HCT116 (cell line): Measurements from ENCODE around the gene CST1. TPM values are rescaled to one million over a fixed set of nuclear protein-coding genes. Genes with fewer than 3 reads are reported as not detected.

Experiments used
- ATAC-seq: fragments of 200-7000 bp; cut with Tn5 transposase; 2 replicates; pipeline ENCODE4 v1.9.1; 2020; ENCODE audit warnings: mild to moderate bottlenecking, moderate library complexity
- BruUV-seq: library from RNA; stranded (reverse); fragments of 400-500 nt; replicated peaks from 2 replicates; lab custom pipeline; 2021; lab: Mats Ljungman, UMichigan
- CTCF ChIA-PET: fragments of 300-600 bp; sonication (Branson Sonifier 250); formaldehyde crosslinking; loops from one replicate; lab custom pipeline; 2021; ENCODE audit warnings: antibody characterized with exemption; lab: Charles Lee
- POLR2A ChIA-PET: fragments of 300-600, 350-600 bp; sonication (Branson Sonifier 250); formaldehyde crosslinking; loops from one replicate; lab custom pipeline; 2021; ENCODE audit warnings: antibody characterized with exemption; lab: Charles Lee
- RAD21 ChIA-PET, 2 experiments: fragments of 300-600 bp; sonication (Branson Sonifier 250); formaldehyde crosslinking; loops; one replicate each; lab custom pipeline; 2023; ENCODE audit warnings: low total read pairs in 2 of 2; ENCODE audit not compliant: uncharacterized antibody in 2 of 2, unreplicated experiment in 2 of 2, low non-redundant PET in 1 of 2; lab: Charles Lee
- DNase-seq: peaks from one replicate; pipeline ENCODE4 v3.0.0-alpha.2; 2010; ENCODE audit warnings: low read depth, low spot score
- H2AFZ ChIP-seq: fragments of 200-600 bp; shearing (Covaris generic), sonication (generic); 2 replicates; pipeline ENCODE4 v1.6.1; 2017; ENCODE audit warnings: low read depth, mixed run types, mixed read lengths, antibody characterized with exemption, low read length; ENCODE audit not compliant: poor library complexity, severe bottlenecking
- H3K27ac ChIP-seq: 2 replicates; pipeline ENCODE4 v1.5.1; 2012; ENCODE audit warnings: low read depth, low read length
- H3K27me3 ChIP-seq: fragments of 200-600 bp; sonication (generic); 2 replicates; pipeline ENCODE4 v1.6.1; 2016; ENCODE audit warnings: mixed run types, low read length, mixed read lengths; ENCODE audit not compliant: insufficient read depth
- H3K36me3 ChIP-seq, 2 experiments: fragments of 200-500 bp in 1 of 2; fragments of 200-600 bp in 1 of 2; sonication (Bioruptor generic) in 1 of 2; sonication (generic) in 1 of 2; 2 replicates each; pipeline versions ENCODE4 v1.5.1 to v1.6.1; 2014 to 2016; ENCODE audit warnings: low read length in 2 of 2, inconsistent platforms in 1 of 2, mixed read lengths in 1 of 2, mixed run types in 1 of 2; ENCODE audit not compliant: insufficient read depth in 2 of 2, control insufficient read depth in 1 of 2
- H3K4me1 ChIP-seq, 2 experiments: fragments of 200-600 bp in 1 of 2; sonication (generic) in 1 of 2; 2 replicates each; pipeline versions ENCODE4 v1.5.1 to v1.6.1; 2012 to 2017; ENCODE audit warnings: low read length in 2 of 2, inconsistent platforms in 1 of 2, mild to moderate bottlenecking in 1 of 2, mixed read lengths in 1 of 2, mixed run types in 1 of 2, moderate library complexity in 1 of 2; ENCODE audit not compliant: insufficient read depth in 2 of 2, control insufficient read depth in 1 of 2
- H3K4me2 ChIP-seq: fragments of 200-600 bp; sonication (generic); 2 replicates; pipeline ENCODE4 v1.6.1; 2017; ENCODE audit warnings: mixed run types, low read length, mixed read lengths
- H3K4me3 ChIP-seq, 2 experiments: fragments of 200-600 bp in 1 of 2; sonication (generic) in 1 of 2; replicated peaks in 1 of 2; 2 replicates each; pipeline ENCODE4 v1.5.1; 2011 to 2016; ENCODE audit warnings: low read length in 2 of 2, control low read depth in 1 of 2, low read depth in 1 of 2, mild to moderate bottlenecking in 1 of 2, mixed read lengths in 1 of 2, mixed run types in 1 of 2
- H3K79me2 ChIP-seq: fragments of 200-600 bp; sonication (generic); 2 replicates; pipeline ENCODE4 v1.6.1; 2017; ENCODE audit warnings: mild to moderate bottlenecking, mixed run types, low read length, moderate library complexity, mixed read lengths; ENCODE audit not compliant: insufficient read depth
- H3K9ac ChIP-seq: fragments of 200-600 bp; sonication (generic); 2 replicates; pipeline ENCODE4 v1.6.1; 2016; ENCODE audit warnings: low read length, mixed read lengths
- H3K9me2 ChIP-seq: fragments of 200-600 bp; sonication (generic), shearing (Covaris generic); 2 replicates; pipeline ENCODE4 v1.6.1; 2017; ENCODE audit warnings: mixed run types, mild to moderate bottlenecking, moderate library complexity; ENCODE audit not compliant: insufficient read depth
- H3K9me3 ChIP-seq, 2 experiments: fragments of 200-500 bp in 1 of 2; fragments of 200-600 bp in 1 of 2; sonication (Bioruptor generic) in 1 of 2; sonication (generic) in 1 of 2; 2 replicates each; pipeline ENCODE4 v1.6.1; 2014 to 2017; ENCODE audit warnings: low read length in 2 of 2, mixed read lengths in 2 of 2, inconsistent platforms in 1 of 2, low read depth in 1 of 2, mild to moderate bottlenecking in 1 of 2, mixed run types in 1 of 2, moderate library complexity in 1 of 2; ENCODE audit not compliant: control insufficient read depth in 1 of 2, insufficient read depth in 1 of 2
- H4K20me1 ChIP-seq: fragments of 200-600 bp; sonication (generic), shearing (Covaris generic); 2 replicates; pipeline ENCODE4 v1.6.1; 2017; ENCODE audit warnings: mixed run types, mild to moderate bottlenecking, moderate library complexity; ENCODE audit not compliant: insufficient read depth
- CEBPB ChIP-seq: IDR thresholded peaks from 2 replicates; pipeline ENCODE4 v1.6.1; 2012; ENCODE audit warnings: low read depth
- CTCF ChIP-seq, 3 experiments: fragments of 200-600 bp in 1 of 3; sonication (generic) in 1 of 3; IDR thresholded peaks in 2 of 3; conservative IDR thresholded peaks in 1 of 3; 2 replicates each; pipeline ENCODE4 v1.5.1; 2012 to 2017; ENCODE audit warnings: low read depth in 2 of 3, low read length in 2 of 3, antibody characterized with exemption in 1 of 3, borderline replicate concordance in 1 of 3, control low read depth in 1 of 3, mild to moderate bottlenecking in 1 of 3, mixed read lengths in 1 of 3, mixed run types in 1 of 3, moderate library complexity in 1 of 3; ENCODE audit not compliant: insufficient read depth in 1 of 3
- EGR1 ChIP-seq: IDR thresholded peaks from 2 replicates; pipeline ENCODE4 v1.6.1; 2012; ENCODE audit warnings: low read depth
- MAX ChIP-seq: IDR thresholded peaks from 2 replicates; pipeline ENCODE4 v1.6.1; 2012
- POLR2AphosphoS5 ChIP-seq: IDR thresholded peaks from 2 replicates; pipeline ENCODE4 v1.6.1; 2011; ENCODE audit warnings: mild to moderate bottlenecking, low read depth, low read length, moderate library complexity
- SP1 ChIP-seq: IDR thresholded peaks from 2 replicates; pipeline ENCODE4 v1.6.1; 2012; ENCODE audit warnings: low read depth
- YY1 ChIP-seq: IDR thresholded peaks from 2 replicates; pipeline ENCODE4 v1.6.1; 2011; ENCODE audit warnings: low read length, low read depth, moderate library complexity, mild to moderate bottlenecking; ENCODE audit not compliant: insufficient replicate concordance; ENCODE audit errors: extremely low read depth
- ZBTB33 ChIP-seq: IDR thresholded peaks from 2 replicates; pipeline ENCODE4 v1.6.1; 2011; ENCODE audit warnings: mild to moderate bottlenecking, low read length, moderate library complexity; ENCODE audit not compliant: insufficient replicate concordance; ENCODE audit errors: extremely low read depth
- ZFX ChIP-seq: fragments of 450-650 bp; IDR thresholded peaks from 2 replicates; pipeline ENCODE4 v1.6.1; 2017
- intact Hi-C: fragments of 100-400 bp; cut with micrococcal nuclease; formaldehyde crosslinking; loops from 2 replicates; pipeline ENCODE4 v1.10.0; 2022
- total RNA-seq: library from RNA; stranded (reverse); gene quantifications from one replicate; pipeline ENCODE4 v1.2.1, GENCODE V29; 2021; ENCODE audit not compliant: unreplicated experiment
- TF ChIP-seq, protein P1 (sequence below): IDR thresholded peaks from 2 replicates; pipeline ENCODE4 v1.6.1; 2012
- TF ChIP-seq, protein P2 (sequence below): IDR thresholded peaks from 2 replicates; pipeline ENCODE4 v1.6.1; 2012; ENCODE audit warnings: low read depth

The CST1 gene
- total RNA-seq, 1 experiment from 2014 or later, result not detected

DNA sequence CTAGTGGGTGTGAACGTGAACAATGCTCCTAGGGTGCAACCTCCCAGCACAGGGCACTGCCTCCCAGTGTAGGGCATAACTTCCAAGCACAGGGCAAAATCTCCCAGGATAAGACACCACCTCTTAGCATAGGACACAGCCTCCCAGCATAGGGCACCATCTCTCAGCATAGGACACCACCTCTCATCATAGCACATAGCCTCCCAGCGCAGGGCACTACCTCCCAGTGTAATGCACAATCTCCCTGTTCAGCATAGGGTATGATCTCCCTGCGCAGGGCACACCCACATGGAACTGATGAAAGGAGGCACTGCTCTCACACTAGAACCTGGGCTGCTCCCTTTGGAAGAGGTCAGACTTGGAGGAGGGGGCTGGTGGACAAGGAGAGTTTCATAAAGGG is 21.3 kb upstream of the CST1 start:
- no peaks in the 10 kb centered on the region for H3K9me2 ChIP-seq
- RAD21 ChIA-PET, result no interaction called here
- peaks cover 7% of the 10 kb centered on the region; the same call in 1 of the 2 replicates for H3K27me3 ChIP-seq
- no peaks in the 10 kb centered on the region for H4K20me1 ChIP-seq
- no peaks in the 10 kb centered on the region for H3K36me3 ChIP-seq
- BruUV-seq, result no TSS peak
- POLR2A ChIA-PET, result no interaction called here
- ATAC-seq (no peak), DNase-seq (no peak)
- no peaks in the 10 kb centered on the region for H3K4me1 ChIP-seq
- no peak overlapping the region for H3K9ac ChIP-seq
- no peak overlapping the region for H2AFZ ChIP-seq
- no peak overlapping the region for H3K4me2 ChIP-seq
- intact Hi-C loops, result no loop called here
- no peaks in the 10 kb centered on the region for H3K9me3 ChIP-seq
- no peaks in the 10 kb centered on the region for H3K79me2 ChIP-seq
- no peak overlapping the region for H3K27ac ChIP-seq
- TF ChIP-seq ZBTB33 (no peak), YY1 (no peak), MAX (no peak), SP1 (no peak), CEBPB (no peak), ZFX (no peak), CTCF (IDR thresholded peaks at IDR 0.05 in 2 of 3, conservative IDR thresholded peaks at IDR 0.05 in 1 of 3; ENCODE audit: borderline replicate concordance in 1 of 3, insufficient read depth in 1 of 3, low read depth in 2 of 3, low read length in 2 of 3) (no peak), POLR2AphosphoS5 (no peak), EGR1 (no peak)
- TF ChIP-seq, protein P1, sequence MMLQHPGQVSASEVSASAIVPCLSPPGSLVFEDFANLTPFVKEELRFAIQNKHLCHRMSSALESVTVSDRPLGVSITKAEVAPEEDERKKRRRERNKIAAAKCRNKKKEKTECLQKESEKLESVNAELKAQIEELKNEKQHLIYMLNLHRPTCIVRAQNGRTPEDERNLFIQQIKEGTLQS, result no peak
- TF ChIP-seq, protein P2, sequence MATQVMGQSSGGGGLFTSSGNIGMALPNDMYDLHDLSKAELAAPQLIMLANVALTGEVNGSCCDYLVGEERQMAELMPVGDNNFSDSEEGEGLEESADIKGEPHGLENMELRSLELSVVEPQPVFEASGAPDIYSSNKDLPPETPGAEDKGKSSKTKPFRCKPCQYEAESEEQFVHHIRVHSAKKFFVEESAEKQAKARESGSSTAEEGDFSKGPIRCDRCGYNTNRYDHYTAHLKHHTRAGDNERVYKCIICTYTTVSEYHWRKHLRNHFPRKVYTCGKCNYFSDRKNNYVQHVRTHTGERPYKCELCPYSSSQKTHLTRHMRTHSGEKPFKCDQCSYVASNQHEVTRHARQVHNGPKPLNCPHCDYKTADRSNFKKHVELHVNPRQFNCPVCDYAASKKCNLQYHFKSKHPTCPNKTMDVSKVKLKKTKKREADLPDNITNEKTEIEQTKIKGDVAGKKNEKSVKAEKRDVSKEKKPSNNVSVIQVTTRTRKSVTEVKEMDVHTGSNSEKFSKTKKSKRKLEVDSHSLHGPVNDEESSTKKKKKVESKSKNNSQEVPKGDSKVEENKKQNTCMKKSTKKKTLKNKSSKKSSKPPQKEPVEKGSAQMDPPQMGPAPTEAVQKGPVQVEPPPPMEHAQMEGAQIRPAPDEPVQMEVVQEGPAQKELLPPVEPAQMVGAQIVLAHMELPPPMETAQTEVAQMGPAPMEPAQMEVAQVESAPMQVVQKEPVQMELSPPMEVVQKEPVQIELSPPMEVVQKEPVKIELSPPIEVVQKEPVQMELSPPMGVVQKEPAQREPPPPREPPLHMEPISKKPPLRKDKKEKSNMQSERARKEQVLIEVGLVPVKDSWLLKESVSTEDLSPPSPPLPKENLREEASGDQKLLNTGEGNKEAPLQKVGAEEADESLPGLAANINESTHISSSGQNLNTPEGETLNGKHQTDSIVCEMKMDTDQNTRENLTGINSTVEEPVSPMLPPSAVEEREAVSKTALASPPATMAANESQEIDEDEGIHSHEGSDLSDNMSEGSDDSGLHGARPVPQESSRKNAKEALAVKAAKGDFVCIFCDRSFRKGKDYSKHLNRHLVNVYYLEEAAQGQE, result no peak
- CTCF ChIA-PET, result no interaction called here
- no peak overlapping the region for H3K4me3 ChIP-seq
